ENCODE results near the gene TMEM232.

DNA sequence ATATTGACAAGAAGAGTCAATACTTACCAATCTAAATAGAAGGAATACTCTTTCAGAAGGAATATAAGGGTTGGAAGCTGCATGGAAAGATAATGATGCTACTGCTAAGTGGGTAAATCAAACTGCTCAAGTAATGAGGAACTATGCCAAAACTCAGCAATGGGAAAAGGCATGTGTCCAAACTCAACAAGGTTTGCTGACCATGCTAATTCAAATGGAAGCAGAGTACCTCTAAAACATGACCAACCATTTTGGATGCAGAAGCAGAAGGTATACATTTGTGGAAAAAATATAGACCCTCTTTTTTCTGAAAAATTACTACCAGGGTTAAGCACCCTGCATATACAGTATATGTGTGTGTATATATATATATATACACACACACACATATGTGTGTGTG lies 21.1 kb downstream of the TMEM232 start:
- TF ChIP-seq EZH2phosphoT487 (IDR thresholded peaks at IDR 0.05; ENCODE audit: insufficient read depth, low read depth) (no peak), EZH2 (IDR thresholded peaks at IDR 0.05; ENCODE audit: insufficient read depth, poor library complexity, severe bottlenecking) (no peak)

Measured in GM23248 (cell line).